Stomach (tissue), 9 donors: ENCODE results near the gene RPTOR. TPM values are rescaled to one million over a fixed set of nuclear protein-coding genes. Genes with fewer than 3 reads are reported as not detected.

ENCODE experiments used
- DNase-seq, 2 donors: peaks; one replicate each; pipeline versions ENCODE4 v3.0.0 to v3.0.0-alpha.2; 2013 to 2019
- H3K27ac ChIP-seq, 5 donors: fragments of 200-600 bp in 4 of 5; sonication (generic) in 4 of 5; one replicate each; pipeline ENCODE4 v1.5.1; 2013 to 2019; ENCODE audit warnings: mild to moderate bottlenecking in 1 of 5, moderate library complexity in 1 of 5
- H3K27me3 ChIP-seq, 3 donors: fragments of 200-600 bp; sonication (generic); one replicate each; pipeline ENCODE4 v1.5.1; 2017 to 2019; ENCODE audit warnings: mixed run types in 1 of 3
- H3K36me3 ChIP-seq, 4 donors: fragments of 200-600 bp; sonication (generic); 1 replicate in 3 of 4; 2 replicates in 1 of 4; pipeline ENCODE4 v1.5.1; 2016 to 2019
- H3K4me1 ChIP-seq, 4 donors: fragments of 200-600 bp; sonication (generic); one replicate each; pipeline ENCODE4 v1.5.1; 2016 to 2019
- H3K4me3 ChIP-seq, 4 donors: fragments of 200-600 bp; sonication (generic) in 3 of 4; one replicate each; pipeline ENCODE4 v1.5.1; 2016 to 2019; ENCODE audit warnings: mild to moderate bottlenecking in 1 of 4
- H3K9me3 ChIP-seq, 4 donors: fragments of 200-600 bp; sonication (generic); one replicate each; pipeline ENCODE4 v1.5.1; 2016 to 2019
- CTCF ChIP-seq, 7 experiments: fragments of 450-650 bp in 4 of 7; fragments of 200-600 bp in 3 of 7; sonication (generic) in 3 of 7; IDR thresholded peaks; one replicate each; pipeline ENCODE4 v1.5.1; 2016 to 2019; ENCODE audit warnings: antibody characterized with exemption in 7 of 7, control low read depth in 2 of 7, mild to moderate bottlenecking in 1 of 7
- EP300 ChIP-seq: sonication (generic); formaldehyde crosslinking; IDR thresholded peaks from one replicate; pipeline ENCODE4 v1.6.1; 2017; ENCODE audit warnings: antibody characterized with exemption
- POLR2A ChIP-seq, 4 donors: fragments of 450-650 bp; IDR thresholded peaks; one replicate each; pipeline ENCODE4 v1.6.1; 2016; ENCODE audit warnings: antibody characterized with exemption in 4 of 4, control low read depth in 2 of 4, mild to moderate bottlenecking in 1 of 4, moderate library complexity in 1 of 4
- POLR2AphosphoS5 ChIP-seq, 3 donors: sonication (generic); formaldehyde crosslinking; IDR thresholded peaks; one replicate each; pipeline ENCODE4 v1.6.1; 2016; ENCODE audit warnings: antibody characterized with exemption in 3 of 3
- WGBS, 5 donors: extraction: QIAGEN DNeasy Blood & Tissue Kit in 3 of 5; methylation state at CpG; one replicate each; pipeline versions ENCODE4 v1.1.5 to v1.1.7; 2013 to 2018; 5-methylcytosine and 5-hydroxymethylcytosine counted together
- intact Hi-C: fragments of 100-400 bp; cut with DNase I; formaldehyde crosslinking; loops from one replicate; pipeline ENCODE4 v1.15.1; 2023; ENCODE audit warnings: low total_unique reads
- polyA plus RNA-seq, 3 donors: library from polyadenylated mRNA; stranded (reverse); fragments of 200-250 nt; gene quantifications; one replicate each; pipeline ENCODE4 v1.2.3, GENCODE V29; 2013
- total RNA-seq, 5 donors: library from RNA; depleted of rRNA; stranded (reverse); fragments of >200 nt; gene quantifications; one replicate each; pipeline versions ENCODE4 v1.1.0 to v1.2.3, GENCODE V29; 2014 to 2016
- donor health status: healthy with polysubstance abuse.
- donor health status: Bipolar disorder and iron deficiency.
- donor health status: healthy.

Gene RPTOR
- total and polyA plus RNA-seq, 8 donors, result 3.8 to 103 (median 19.3) TPM

GRCh38 chr17:80833952-80834892 lies 289.6 kb downstream of the RPTOR start:
- 71 to 88% (median 81%) methylated on average over 37 to 42 of the region's 42 CpGs for WGBS, 5 donors
- TF ChIP-seq POLR2A (IDR thresholded peaks at IDR 0.05), result no peak
- no peak for TF ChIP-seq EP300
- TF ChIP-seq POLR2AphosphoS5 (IDR thresholded peaks at IDR 0.05), result no peak
- TF ChIP-seq CTCF (IDR thresholded peaks at IDR 0.05), result no peak
- Histone ChIP-seq H3K9me3 (no peaks in the 10 kb centered on the region), H3K27ac (peak overlapping the region in 4 of 5 donors; percentile 84 to 91 (median 90)), H3K36me3 (peaks cover 0 to 22% (median 19%) of the 10 kb centered on the region in 4 donors), H3K4me3 (no peak overlapping the region), H3K27me3 (no peaks in the 10 kb centered on the region), H3K4me1 (peaks cover 14 to 24% (median 20%) of the 10 kb centered on the region in 4 donors)
- intact Hi-C loops, result no loop called here
- DNase-seq, result peak in 1 of 2 donors; percentile 77

DNA sequence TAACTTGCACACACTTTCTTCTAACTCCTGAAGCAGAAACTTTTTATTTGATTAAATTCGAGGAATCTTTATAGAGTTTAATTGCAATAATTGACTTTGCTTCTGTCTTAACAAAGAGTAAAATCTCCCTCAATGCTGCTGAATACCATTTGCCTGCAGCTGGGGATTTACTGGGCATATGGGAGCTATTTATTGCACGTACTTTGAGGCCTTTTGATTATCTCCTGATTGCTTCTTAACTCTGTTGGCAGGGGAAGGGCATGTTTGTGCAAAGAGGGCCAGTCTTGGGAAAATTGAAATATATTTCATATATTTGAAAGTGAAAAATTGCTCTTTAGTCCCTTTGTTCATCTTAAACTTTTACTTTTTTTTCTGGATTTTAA lies 290.2 kb downstream of the RPTOR start:
- Histone ChIP-seq H3K9me3 (no peaks in the 10 kb centered on the region), H3K4me1 (peaks cover 14 to 24% (median 20%) of the 10 kb centered on the region in 4 donors), H3K27me3 (no peaks in the 10 kb centered on the region), H3K27ac (peak overlapping the region in 2 of 5 donors; percentile 89 to 91), H3K4me3 (no peak overlapping the region), H3K36me3 (peaks cover 0 to 28% (median 21%) of the 10 kb centered on the region in 4 donors)
- intact Hi-C loops, result no loop called here
- TF ChIP-seq CTCF (IDR thresholded peaks at IDR 0.05) (no peak), POLR2AphosphoS5 (IDR thresholded peaks at IDR 0.05) (no peak), POLR2A (IDR thresholded peaks at IDR 0.05) (no peak), EP300 (no peak)
- DNase-seq, result no peak
- 74 to 89% (median 86%) methylated on average over 2 of the region's 2 CpGs for whole genome bisulfite sequencing, 5 donors

DNA sequence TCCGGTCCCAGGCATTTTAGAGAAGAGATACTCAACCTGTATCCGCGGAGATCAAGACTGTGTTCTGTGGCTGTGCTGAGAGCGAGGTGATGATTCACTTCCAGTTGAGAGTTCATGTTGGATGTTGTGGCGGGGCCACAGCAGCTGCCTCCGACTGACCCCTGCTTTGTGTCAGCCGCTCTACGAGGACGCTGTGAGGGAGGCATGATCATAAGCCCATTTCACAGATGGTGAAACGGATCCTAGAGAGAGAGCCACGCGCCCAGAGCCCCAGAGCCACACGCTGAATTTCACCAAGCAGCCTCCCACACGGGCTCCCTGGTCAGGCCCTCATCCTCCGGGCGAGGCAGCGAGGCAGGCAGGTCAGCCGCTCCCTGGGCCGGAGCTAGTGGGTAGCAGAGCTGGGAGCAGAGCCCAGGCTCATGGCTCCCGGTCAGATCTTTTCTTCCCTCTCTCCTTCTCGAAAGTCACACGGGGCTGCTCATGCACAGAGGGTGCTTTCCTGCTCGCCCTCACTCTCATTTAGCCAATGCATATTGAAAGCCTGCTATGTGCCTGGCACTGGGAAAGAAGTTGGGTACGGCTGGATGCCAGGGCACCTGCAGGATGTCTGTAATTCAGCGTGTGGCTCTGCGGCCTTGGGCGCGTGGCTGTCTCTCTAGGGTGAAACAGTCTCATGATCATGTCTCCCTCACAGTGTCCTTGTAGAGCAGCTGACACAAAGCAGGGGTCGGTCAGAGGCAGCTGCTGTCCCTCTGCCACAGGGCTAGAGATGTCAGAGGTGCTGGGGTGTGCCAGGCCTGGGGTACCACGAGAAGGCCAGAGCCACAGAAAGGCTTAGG lies 291.4 kb downstream of the RPTOR start:
- peaks cover 14 to 24% (median 20%) of the 10 kb centered on the region in 4 donors for H3K4me1 ChIP-seq
- no peak for DNase-seq
- no peaks in the 10 kb centered on the region for H3K27me3 ChIP-seq
- intact Hi-C loops, result no loop called here
- H3K27ac ChIP-seq, result no peak overlapping the region
- TF ChIP-seq POLR2A (IDR thresholded peaks at IDR 0.05), result no peak
- no peak for TF ChIP-seq CTCF (IDR thresholded peaks at IDR 0.05)
- no peak for TF ChIP-seq POLR2AphosphoS5 (IDR thresholded peaks at IDR 0.05)
- no peak for TF ChIP-seq EP300
- 93 to 98% (median 96%) methylated on average over 25 to 30 of the region's 30 CpGs for whole genome bisulfite sequencing, 5 donors
- H3K4me3 ChIP-seq, result no peak overlapping the region
- H3K9me3 ChIP-seq, result no peaks in the 10 kb centered on the region
- peaks cover 0 to 32% (median 23%) of the 10 kb centered on the region in 4 donors for H3K36me3 ChIP-seq

GRCh38 chr17:80836658-80836965 lies 292.0 kb downstream of the RPTOR start:
- TF ChIP-seq EP300 (no peak), CTCF (IDR thresholded peaks at IDR 0.05) (no peak), POLR2A (IDR thresholded peaks at IDR 0.05) (no peak), POLR2AphosphoS5 (IDR thresholded peaks at IDR 0.05) (no peak)
- H3K27me3 ChIP-seq, result no peaks in the 10 kb centered on the region
- H3K27ac ChIP-seq, result no peak overlapping the region
- H3K9me3 ChIP-seq, result no peaks in the 10 kb centered on the region
- intact Hi-C loops, result no loop called here
- DNase-seq, result no peak
- H3K4me1 ChIP-seq, result peaks cover 14 to 24% (median 20%) of the 10 kb centered on the region in 4 donors
- 92 to 100% (median 97%) methylated on average over 6 to 7 of the region's 7 CpGs for WGBS, 5 donors
- H3K4me3 ChIP-seq, result no peak overlapping the region
- H3K36me3 ChIP-seq, result peaks cover 0 to 32% (median 23%) of the 10 kb centered on the region in 4 donors
